Measurements from ENCODE around the gene NTN4. TPM values are rescaled to one million over a fixed set of nuclear protein-coding genes. Genes with fewer than 3 reads are reported as not detected.

NTN4 gene
- polyA plus RNA-seq, 1 of the 3 experiments (the other 2 are of a cell fraction) = 0.08 TPM

DNA sequence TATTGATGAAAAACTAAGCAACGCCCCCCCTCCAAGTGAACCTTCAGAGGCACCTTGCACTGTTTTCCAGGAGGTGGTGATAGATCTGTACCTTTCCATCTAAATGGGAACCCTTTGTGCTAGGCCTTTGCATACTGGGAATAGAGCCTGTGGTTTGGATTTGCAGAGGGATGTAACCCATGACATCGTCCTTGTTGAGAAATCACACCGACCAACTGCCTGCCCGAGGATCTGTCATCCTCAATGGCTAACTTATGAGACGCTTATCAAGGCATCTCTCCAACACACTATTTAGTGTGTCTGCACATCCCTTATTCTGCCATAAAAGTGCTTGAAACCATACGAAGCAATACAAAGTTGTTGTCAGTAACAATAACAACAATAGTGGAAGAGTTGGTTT lies 22.9 kb downstream of the NTN4 start:
- no peak overlapping the region for H3K4me3 ChIP-seq (ENCODE audit: low read depth in 2 of 2, low read length in 1 of 2)
- 64% methylated on average over 6 of the region's 6 CpGs for WGBS (ENCODE audit: low lambda C conversion rate)
- no peaks in the 10 kb centered on the region for H3K4me1 ChIP-seq (ENCODE audit: control insufficient read depth in 1 of 2, insufficient read depth in 2 of 2, low read depth in 1 of 2, low read length in 1 of 2)
- no peak overlapping the region for H3K4me2 ChIP-seq
- H3K9ac ChIP-seq = no peak overlapping the region
- no peaks in the 10 kb centered on the region for H4K20me1 ChIP-seq (ENCODE audit: insufficient read depth)
- H3K27ac ChIP-seq (ENCODE audit: low read depth in 2 of 2, low read length in 1 of 2) = no peak overlapping the region
- no peaks in the 10 kb centered on the region for H3K9me2 ChIP-seq
- no peaks in the 10 kb centered on the region; the same call in 1 of the 2 replicates for H3K27me3 ChIP-seq (ENCODE audit: insufficient read depth)
- no peak for DNase-seq
- ChIA-PET POLR2A (no interaction called here), CTCF (no interaction called here)
- H2AFZ ChIP-seq (ENCODE audit: low read depth) = no peak overlapping the region
- no peaks in the 10 kb centered on the region for H3K79me2 ChIP-seq (ENCODE audit: insufficient read depth)
- TF ChIP-seq RFX5 (IDR thresholded peaks at IDR 0.05; ENCODE audit: low read length) (no peak), SIN3A (IDR thresholded peaks at IDR 0.05; ENCODE audit: borderline replicate concordance, low read depth, low read length) (no peak), RCOR1 (IDR thresholded peaks at IDR 0.05; ENCODE audit: low read length) (no peak), FOSL2 (IDR thresholded peaks at IDR 0.05; ENCODE audit: borderline replicate concordance, low read depth) (no peak)
- TF ChIP-seq, protein P1, sequence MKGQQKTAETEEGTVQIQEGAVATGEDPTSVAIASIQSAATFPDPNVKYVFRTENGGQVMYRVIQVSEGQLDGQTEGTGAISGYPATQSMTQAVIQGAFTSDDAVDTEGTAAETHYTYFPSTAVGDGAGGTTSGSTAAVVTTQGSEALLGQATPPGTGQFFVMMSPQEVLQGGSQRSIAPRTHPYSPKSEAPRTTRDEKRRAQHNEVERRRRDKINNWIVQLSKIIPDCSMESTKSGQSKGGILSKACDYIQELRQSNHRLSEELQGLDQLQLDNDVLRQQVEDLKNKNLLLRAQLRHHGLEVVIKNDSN (IDR thresholded peaks at IDR 0.05; ENCODE audit: borderline replicate concordance, low read depth) = no peak
- TF ChIP-seq, protein P2, sequence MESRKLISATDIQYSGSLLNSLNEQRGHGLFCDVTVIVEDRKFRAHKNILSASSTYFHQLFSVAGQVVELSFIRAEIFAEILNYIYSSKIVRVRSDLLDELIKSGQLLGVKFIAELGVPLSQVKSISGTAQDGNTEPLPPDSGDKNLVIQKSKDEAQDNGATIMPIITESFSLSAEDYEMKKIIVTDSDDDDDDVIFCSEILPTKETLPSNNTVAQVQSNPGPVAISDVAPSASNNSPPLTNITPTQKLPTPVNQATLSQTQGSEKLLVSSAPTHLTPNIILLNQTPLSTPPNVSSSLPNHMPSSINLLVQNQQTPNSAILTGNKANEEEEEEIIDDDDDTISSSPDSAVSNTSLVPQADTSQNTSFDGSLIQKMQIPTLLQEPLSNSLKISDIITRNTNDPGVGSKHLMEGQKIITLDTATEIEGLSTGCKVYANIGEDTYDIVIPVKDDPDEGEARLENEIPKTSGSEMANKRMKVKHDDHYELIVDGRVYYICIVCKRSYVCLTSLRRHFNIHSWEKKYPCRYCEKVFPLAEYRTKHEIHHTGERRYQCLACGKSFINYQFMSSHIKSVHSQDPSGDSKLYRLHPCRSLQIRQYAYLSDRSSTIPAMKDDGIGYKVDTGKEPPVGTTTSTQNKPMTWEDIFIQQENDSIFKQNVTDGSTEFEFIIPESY (IDR thresholded peaks at IDR 0.05; ENCODE audit: borderline replicate concordance, low read depth) = no peak
- TF ChIP-seq, protein P3, sequence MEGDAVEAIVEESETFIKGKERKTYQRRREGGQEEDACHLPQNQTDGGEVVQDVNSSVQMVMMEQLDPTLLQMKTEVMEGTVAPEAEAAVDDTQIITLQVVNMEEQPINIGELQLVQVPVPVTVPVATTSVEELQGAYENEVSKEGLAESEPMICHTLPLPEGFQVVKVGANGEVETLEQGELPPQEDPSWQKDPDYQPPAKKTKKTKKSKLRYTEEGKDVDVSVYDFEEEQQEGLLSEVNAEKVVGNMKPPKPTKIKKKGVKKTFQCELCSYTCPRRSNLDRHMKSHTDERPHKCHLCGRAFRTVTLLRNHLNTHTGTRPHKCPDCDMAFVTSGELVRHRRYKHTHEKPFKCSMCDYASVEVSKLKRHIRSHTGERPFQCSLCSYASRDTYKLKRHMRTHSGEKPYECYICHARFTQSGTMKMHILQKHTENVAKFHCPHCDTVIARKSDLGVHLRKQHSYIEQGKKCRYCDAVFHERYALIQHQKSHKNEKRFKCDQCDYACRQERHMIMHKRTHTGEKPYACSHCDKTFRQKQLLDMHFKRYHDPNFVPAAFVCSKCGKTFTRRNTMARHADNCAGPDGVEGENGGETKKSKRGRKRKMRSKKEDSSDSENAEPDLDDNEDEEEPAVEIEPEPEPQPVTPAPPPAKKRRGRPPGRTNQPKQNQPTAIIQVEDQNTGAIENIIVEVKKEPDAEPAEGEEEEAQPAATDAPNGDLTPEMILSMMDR (IDR thresholded peaks at IDR 0.05) = no peak
- H3K9me3 ChIP-seq = no peaks in the 10 kb centered on the region
- H3F3A ChIP-seq (replicated peaks; ENCODE audit: insufficient read depth) = no peaks in the 10 kb centered on the region
- no peaks in the 10 kb centered on the region for H3K36me3 ChIP-seq (replicated peaks in 1 of 2; ENCODE audit: control insufficient read depth in 1 of 2, insufficient read depth in 2 of 2, low read length in 1 of 2)

DNA sequence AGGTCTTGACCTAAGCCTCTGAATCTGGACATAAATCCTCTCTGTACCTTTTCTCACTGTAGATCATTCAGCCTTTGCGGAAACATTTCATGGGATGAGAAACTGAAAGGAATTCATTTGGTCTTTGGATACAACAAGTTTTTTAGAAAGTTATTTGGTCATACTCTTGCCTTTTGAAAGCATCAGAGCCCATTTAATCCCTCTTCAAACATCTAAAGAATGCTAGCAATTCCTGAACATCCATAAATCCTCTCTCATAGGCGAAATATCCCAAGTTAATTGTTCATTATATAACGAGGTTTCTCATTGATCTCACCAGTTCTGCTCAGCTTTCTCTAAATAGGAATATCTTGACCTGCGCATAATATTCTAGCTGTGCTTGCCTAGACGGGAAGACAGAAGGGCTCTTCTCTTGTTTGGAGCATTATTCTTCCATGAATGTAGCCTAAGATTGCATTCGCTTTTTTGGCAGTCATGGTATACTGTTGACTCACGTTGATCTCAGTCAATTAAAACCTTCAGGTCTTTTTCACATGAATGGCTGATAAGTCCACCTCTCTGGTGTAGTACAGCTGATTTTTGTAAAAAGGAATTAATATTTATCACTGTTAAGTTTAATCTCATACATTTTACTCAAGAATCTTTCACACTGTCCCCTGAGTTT lies 24.1 kb downstream of the NTN4 start:
- no peak overlapping the region for H3K4me3 ChIP-seq (ENCODE audit: low read depth in 2 of 2, low read length in 1 of 2)
- H3K9ac ChIP-seq = no peak overlapping the region
- H3K27me3 ChIP-seq (ENCODE audit: insufficient read depth) = no peaks in the 10 kb centered on the region; the same call in 1 of the 2 replicates
- 58% methylated on average over 7 of the region's 7 CpGs for WGBS (ENCODE audit: low lambda C conversion rate)
- CTCF ChIA-PET = no interaction called here
- H2AFZ ChIP-seq (ENCODE audit: low read depth) = no peak overlapping the region
- POLR2A ChIA-PET = no interaction called here
- no peaks in the 10 kb centered on the region for H3K4me1 ChIP-seq (ENCODE audit: control insufficient read depth in 1 of 2, insufficient read depth in 2 of 2, low read depth in 1 of 2, low read length in 1 of 2)
- H3K9me2 ChIP-seq = no peaks in the 10 kb centered on the region
- H3K9me3 ChIP-seq = no peaks in the 10 kb centered on the region
- no peak for DNase-seq
- H3F3A ChIP-seq (replicated peaks; ENCODE audit: insufficient read depth) = no peaks in the 10 kb centered on the region
- no peak overlapping the region for H3K27ac ChIP-seq (ENCODE audit: low read depth in 2 of 2, low read length in 1 of 2)
- H3K79me2 ChIP-seq (ENCODE audit: insufficient read depth) = no peaks in the 10 kb centered on the region
- no peak overlapping the region for H3K4me2 ChIP-seq
- H4K20me1 ChIP-seq (ENCODE audit: insufficient read depth) = no peaks in the 10 kb centered on the region
- H3K36me3 ChIP-seq (replicated peaks in 1 of 2; ENCODE audit: control insufficient read depth in 1 of 2, insufficient read depth in 2 of 2, low read length in 1 of 2) = no peaks in the 10 kb centered on the region
- TF ChIP-seq EP300 (IDR thresholded peaks at IDR 0.05; ENCODE audit: borderline replicate concordance in 1 of 2, low read depth in 1 of 2, low read length in 1 of 2) (no peak), GATA2 (CRISPR knock-in tag; IDR thresholded peaks at IDR 0.05) (no peak), TEAD4 (IDR thresholded peaks at IDR 0.05; ENCODE audit: borderline replicate concordance, insufficient read depth) (no peak), RXRA (IDR thresholded peaks at IDR 0.05; ENCODE audit: borderline replicate concordance, low read depth) (no peak), POLR2AphosphoS5 (IDR thresholded peaks at IDR 0.05; ENCODE audit: low read depth, low read length) (no peak), YY1 (IDR thresholded peaks at IDR 0.05; ENCODE audit: low read depth) (no peak), TCF12 (IDR thresholded peaks at IDR 0.05) (no peak), RAD21 (IDR thresholded peaks at IDR 0.05; ENCODE audit: low read length) (no peak), GABPA (IDR thresholded peaks at IDR 0.05; ENCODE audit: low read depth) (no peak), MEF2A (IDR thresholded peaks at IDR 0.05; ENCODE audit: borderline replicate concordance, low read depth) (no peak), JUND (IDR thresholded peaks at IDR 0.05) (no peak)
- TF ChIP-seq, protein P4, sequence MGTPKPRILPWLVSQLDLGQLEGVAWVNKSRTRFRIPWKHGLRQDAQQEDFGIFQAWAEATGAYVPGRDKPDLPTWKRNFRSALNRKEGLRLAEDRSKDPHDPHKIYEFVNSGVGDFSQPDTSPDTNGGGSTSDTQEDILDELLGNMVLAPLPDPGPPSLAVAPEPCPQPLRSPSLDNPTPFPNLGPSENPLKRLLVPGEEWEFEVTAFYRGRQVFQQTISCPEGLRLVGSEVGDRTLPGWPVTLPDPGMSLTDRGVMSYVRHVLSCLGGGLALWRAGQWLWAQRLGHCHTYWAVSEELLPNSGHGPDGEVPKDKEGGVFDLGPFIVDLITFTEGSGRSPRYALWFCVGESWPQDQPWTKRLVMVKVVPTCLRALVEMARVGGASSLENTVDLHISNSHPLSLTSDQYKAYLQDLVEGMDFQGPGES (IDR thresholded peaks at IDR 0.05; ENCODE audit: low read depth, low read length) = no peak
- TF ChIP-seq, protein P3 (IDR thresholded peaks at IDR 0.05) = no peak
